ENCODE measurements around the gene LTK. TPM values are rescaled to one million over a fixed set of nuclear protein-coding genes. Genes with fewer than 3 reads are reported as not detected.
A peak's percentile ranks its signal among the peaks of the same experiment; 100 is the strongest.

The LTK gene
- total RNA-seq, 4 donors from 2014 or later, result 13.8 to 39.0 (median 26.3) TPM; not detected in 1

DNA sequence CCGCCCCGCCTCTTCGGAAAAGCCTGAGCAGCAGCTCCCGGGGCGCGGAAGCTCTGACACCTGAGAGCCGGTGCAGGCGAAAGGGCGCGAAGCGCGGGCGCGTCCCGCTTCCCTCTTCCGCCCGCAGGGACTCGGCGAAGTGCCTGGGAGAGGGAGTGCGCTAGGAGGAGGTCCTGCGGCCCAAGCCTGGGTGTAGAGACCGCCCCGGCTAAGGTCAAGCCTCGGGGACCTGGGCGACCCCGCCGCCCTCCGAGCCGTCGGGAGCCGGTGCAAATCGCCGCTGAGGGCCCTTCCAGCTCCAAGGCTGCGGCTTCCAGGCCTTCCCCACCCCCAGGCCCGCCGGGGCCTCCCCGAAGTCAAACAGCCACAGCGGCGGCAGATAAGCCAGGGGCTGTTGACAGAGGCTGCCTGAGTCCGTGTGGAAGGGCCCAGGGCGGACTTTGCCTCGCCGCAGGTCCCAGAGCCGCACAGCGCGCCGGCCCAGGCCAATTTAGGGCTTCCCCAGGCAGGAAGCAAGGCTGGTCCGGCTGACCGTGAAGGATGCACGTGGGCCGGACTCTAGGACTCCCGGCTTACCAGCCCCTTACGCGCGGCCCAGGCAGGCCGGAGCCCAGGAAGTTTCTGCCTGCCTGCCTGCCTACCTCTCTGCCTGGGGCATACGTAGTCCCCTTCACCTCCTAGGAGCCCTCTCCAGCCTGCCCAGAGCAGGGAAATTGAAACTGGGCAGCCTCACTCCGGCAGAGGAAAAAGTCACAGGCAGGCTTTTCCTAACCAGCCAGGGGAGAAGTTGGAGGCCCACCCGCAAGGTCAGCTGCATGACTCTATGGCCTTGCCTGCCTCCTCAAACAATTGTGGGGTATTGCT, 17.7 kb downstream of the LTK start:
- Histone ChIP-seq H3K36me3 (no peaks in the 10 kb centered on the region), H3K4me3 (peak overlapping the region; percentile 41 to 82 (median 64)), H3K27me3 (no peaks in the 10 kb centered on the region), H3K9me3 (no peaks in the 10 kb centered on the region), H3K4me1 (peaks cover 3 to 37% (median 27%) of the 10 kb centered on the region in 4 donors), H3K27ac (peak overlapping the region in 3 of 4 donors; percentile 63 to 98 (median 90))
- DNase-seq, result peak in 2 of 3 donors; percentile 86 to 92
- TF ChIP-seq, protein P1, sequence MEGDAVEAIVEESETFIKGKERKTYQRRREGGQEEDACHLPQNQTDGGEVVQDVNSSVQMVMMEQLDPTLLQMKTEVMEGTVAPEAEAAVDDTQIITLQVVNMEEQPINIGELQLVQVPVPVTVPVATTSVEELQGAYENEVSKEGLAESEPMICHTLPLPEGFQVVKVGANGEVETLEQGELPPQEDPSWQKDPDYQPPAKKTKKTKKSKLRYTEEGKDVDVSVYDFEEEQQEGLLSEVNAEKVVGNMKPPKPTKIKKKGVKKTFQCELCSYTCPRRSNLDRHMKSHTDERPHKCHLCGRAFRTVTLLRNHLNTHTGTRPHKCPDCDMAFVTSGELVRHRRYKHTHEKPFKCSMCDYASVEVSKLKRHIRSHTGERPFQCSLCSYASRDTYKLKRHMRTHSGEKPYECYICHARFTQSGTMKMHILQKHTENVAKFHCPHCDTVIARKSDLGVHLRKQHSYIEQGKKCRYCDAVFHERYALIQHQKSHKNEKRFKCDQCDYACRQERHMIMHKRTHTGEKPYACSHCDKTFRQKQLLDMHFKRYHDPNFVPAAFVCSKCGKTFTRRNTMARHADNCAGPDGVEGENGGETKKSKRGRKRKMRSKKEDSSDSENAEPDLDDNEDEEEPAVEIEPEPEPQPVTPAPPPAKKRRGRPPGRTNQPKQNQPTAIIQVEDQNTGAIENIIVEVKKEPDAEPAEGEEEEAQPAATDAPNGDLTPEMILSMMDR (IDR thresholded peaks at IDR 0.05), result no peak
- TF ChIP-seq POLR2A (IDR thresholded peaks at IDR 0.05), result peak; percentile 61 to 63

DNA sequence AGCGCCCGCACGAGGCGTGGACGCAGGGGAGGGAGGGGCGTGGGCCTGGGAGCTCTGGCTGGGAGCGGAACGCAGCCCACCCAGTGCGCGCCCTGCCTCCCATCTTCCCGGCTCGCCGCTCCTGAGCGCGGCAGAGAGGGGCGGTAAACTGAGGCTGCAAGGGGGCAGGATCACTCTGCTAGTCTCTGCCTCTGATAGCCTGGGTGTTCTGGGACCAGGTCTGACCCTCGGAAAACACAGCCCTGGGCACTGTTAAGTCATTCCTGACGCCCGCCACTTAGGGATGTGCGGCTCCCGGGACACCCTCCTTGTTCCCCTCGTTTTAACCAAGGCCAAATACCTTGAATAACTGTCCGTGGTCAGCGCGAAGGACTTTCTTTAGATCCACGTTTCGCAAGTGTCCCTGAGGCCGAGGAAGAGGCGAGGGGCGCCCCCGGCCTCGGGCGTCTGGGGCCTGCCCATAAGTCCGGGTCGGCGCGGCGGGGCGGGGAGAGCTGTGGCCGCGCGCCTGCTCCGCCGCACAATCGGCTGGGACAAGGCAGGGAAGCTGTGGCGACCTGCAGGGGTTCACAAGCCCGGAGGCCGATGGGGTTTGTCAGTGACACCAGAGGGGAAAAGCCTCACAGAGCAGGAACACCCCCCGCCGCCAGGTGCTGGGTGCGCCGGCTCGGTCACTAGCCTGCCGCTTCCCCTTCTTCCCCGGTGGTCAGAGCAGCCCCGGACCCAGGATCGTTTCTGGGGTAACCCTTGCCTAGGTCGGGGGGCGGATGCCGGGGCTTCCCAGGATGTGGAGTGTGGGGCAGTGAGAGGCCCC, 18.5 kb downstream of the LTK start:
- H3K36me3 ChIP-seq, result no peaks in the 10 kb centered on the region
- H3K27me3 ChIP-seq, result no peaks in the 10 kb centered on the region
- peak overlapping the region in 3 of 4 donors; percentile 63 to 98 (median 90) for H3K27ac ChIP-seq
- TF ChIP-seq POLR2A (IDR thresholded peaks at IDR 0.05), result no peak
- TF ChIP-seq, protein P1 (IDR thresholded peaks at IDR 0.05), result peak in 2 of 6 experiments; percentile 9 to 29
- peak overlapping the region; percentile 41 to 82 (median 64) for H3K4me3 ChIP-seq
- peaks cover 3 to 37% (median 27%) of the 10 kb centered on the region in 4 donors for H3K4me1 ChIP-seq
- H3K9me3 ChIP-seq, result no peaks in the 10 kb centered on the region
- DNase-seq, result peak in 2 of 3 donors; percentile 36 to 63

DNA sequence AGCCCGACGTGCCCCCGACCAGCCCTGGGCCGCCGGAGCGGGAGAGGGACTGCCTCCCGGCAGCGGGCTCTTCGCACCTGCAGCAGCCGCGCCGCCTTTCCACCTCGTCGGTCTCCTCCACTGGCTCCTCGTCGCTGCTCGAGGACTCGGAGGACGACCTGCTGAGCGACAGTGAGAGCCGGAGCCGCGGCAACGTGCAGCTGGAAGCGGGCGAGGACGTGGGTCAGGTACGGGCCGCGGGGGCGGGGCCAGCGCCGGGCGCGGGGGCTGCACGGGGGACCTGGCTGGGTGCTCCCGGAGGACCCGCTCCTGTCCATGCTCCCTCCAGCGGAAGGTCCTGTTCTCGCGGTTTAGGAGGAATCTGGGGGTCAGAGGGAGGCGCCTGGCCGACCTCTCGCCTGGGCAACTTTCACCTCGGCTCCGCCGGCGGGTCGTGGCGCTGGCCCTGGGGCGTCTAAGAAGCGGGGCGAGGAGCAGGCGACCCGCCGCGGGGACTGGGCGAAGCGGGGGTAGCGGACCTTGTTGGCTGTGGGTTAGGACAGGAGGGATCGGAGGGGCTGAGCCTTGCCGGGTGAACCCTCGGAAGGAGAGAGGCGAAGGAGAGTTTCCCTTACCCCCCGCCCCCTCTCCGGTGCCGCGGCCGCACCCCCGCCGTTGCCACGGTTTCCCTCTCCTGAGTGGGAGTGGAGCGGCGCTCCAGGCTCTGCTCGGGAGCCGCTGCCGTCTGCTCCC, 19.3 kb downstream of the LTK start:
- Histone ChIP-seq H3K27me3 (no peaks in the 10 kb centered on the region), H3K4me1 (peaks cover 3 to 37% (median 27%) of the 10 kb centered on the region in 4 donors), H3K27ac (peak overlapping the region; percentile 17 to 98 (median 76)), H3K36me3 (no peaks in the 10 kb centered on the region), H3K4me3 (peak overlapping the region; percentile 41 to 82 (median 64)), H3K9me3 (no peaks in the 10 kb centered on the region)
- DNase-seq, result peak in 2 of 3 donors; percentile 67 to 74
- TF ChIP-seq, protein P1 (IDR thresholded peaks at IDR 0.05), result no peak
- no peak for TF ChIP-seq POLR2A (IDR thresholded peaks at IDR 0.05)

DNA sequence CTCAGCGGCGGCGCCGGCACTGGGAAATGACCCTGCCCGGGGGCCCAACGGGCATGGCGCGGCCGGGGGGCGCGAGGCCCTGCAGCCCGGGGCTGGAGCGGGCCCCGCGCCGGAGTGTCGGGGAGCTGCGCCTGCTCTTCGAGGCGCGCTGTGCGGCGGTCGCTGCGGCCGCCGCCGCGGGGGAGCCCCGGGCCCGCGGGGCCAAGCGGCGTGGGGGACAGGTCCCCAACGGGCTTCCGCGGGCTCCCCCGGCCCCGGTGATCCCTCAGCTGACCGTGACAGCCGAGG, 19.8 kb downstream of the LTK start:
- no peaks in the 10 kb centered on the region for H3K27me3 ChIP-seq
- H3K4me1 ChIP-seq, result peaks cover 3 to 37% (median 27%) of the 10 kb centered on the region in 4 donors
- peak overlapping the region; percentile 17 to 98 (median 76) for H3K27ac ChIP-seq
- H3K36me3 ChIP-seq, result no peaks in the 10 kb centered on the region
- H3K4me3 ChIP-seq, result peak overlapping the region; percentile 41 to 82 (median 64)
- no peak for DNase-seq
- TF ChIP-seq, protein P1 (IDR thresholded peaks at IDR 0.05), result no peak
- TF ChIP-seq POLR2A (IDR thresholded peaks at IDR 0.05), result peak in 1 of 2 donors; percentile 36
- H3K9me3 ChIP-seq, result no peaks in the 10 kb centered on the region
